ENCODE measurements around the gene PIM2.

PIM2 gene

GRCh38 chrX:48919360-48919841 is 577 bp upstream of the PIM2 start:
- Histone ChIP-seq H3K27me3 (no peaks in the 10 kb centered on the region), H3K4me3 (ENCODE audit: low read depth, low read length) (peak overlapping the region; percentile 56), H3K9me3 (no peaks in the 10 kb centered on the region), H3K36me3 (no peaks in the 10 kb centered on the region; the same call in 1 of the 2 replicates), H3K4me1 (no peaks in the 10 kb centered on the region)
- TF ChIP-seq, protein P1, sequence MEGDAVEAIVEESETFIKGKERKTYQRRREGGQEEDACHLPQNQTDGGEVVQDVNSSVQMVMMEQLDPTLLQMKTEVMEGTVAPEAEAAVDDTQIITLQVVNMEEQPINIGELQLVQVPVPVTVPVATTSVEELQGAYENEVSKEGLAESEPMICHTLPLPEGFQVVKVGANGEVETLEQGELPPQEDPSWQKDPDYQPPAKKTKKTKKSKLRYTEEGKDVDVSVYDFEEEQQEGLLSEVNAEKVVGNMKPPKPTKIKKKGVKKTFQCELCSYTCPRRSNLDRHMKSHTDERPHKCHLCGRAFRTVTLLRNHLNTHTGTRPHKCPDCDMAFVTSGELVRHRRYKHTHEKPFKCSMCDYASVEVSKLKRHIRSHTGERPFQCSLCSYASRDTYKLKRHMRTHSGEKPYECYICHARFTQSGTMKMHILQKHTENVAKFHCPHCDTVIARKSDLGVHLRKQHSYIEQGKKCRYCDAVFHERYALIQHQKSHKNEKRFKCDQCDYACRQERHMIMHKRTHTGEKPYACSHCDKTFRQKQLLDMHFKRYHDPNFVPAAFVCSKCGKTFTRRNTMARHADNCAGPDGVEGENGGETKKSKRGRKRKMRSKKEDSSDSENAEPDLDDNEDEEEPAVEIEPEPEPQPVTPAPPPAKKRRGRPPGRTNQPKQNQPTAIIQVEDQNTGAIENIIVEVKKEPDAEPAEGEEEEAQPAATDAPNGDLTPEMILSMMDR (IDR thresholded peaks at IDR 0.05; ENCODE audit: low read depth, low read length), result no peak
- DNase-seq, result no peak

DNA sequence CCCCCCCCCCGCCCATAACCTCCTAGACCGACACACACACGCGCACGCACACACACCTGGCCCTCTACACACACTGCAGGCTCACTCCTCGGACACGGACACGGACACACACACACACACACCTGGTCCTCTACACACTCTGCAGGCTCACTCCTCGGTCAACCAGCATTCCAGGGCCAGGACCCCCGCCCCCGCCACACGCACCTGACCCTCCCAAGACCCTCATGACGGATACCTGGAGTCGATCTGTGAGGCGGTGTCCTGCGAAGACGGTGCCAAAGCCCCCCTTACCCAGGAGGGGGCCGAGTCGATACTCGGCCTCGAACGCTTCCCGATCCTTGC is 552 bp downstream of the PIM2 start:
- H3K27me3 ChIP-seq, result no peaks in the 10 kb centered on the region
- no peaks in the 10 kb centered on the region for H3K4me1 ChIP-seq
- TF ChIP-seq, protein P1 (IDR thresholded peaks at IDR 0.05; ENCODE audit: low read depth, low read length), result no peak
- H3K36me3 ChIP-seq, result no peaks in the 10 kb centered on the region; the same call in 1 of the 2 replicates
- H3K4me3 ChIP-seq (ENCODE audit: low read depth, low read length), result peak overlapping the region; percentile 69
- DNase-seq, result no peak
- H3K9me3 ChIP-seq, result no peaks in the 10 kb centered on the region

DNA sequence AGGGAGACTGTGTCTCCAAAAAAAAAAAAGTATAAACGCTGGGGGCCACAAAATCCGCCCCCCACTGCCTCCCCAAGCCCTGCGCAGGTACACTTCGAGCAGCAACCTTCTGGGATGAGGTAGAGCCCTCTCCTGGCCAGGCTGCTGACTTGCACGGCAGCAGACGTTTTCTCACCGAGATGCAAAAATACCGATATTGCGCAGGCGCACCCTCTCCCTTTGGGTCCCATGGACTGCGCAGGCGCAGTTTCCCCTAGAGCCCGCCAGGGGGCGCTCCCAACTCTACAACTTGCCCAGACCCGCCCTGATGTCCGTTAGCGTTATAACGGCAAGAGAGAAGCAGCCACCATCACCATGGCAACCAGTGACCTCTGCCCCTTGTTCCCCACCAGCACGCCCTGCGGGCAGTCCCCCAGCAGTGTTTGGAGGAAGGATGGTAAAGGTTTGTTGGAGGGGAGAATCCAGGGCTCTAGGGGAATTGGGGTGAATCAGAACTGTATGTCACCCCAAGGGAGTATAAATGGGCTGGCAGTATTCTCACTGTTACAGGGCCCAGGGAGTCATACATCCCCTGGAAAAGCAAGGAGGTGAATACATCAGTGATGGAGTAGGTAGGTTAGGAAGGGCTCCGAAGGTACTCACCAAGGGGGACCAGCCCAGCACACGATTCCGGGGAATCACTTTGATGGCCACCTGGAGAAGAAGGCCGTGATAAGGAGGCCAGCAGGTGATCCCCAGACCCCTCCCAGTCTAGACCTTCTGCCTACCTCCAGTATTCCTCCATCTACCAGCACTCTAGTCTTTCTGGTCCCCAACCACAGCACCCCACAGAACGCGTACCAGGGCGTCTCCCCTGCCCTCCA is 1.5 kb downstream of the PIM2 start:
- peak; percentile 84 for DNase-seq
- H3K9me3 ChIP-seq, result no peaks in the 10 kb centered on the region
- no peaks in the 10 kb centered on the region for H3K4me1 ChIP-seq
- TF ChIP-seq, protein P1 (IDR thresholded peaks at IDR 0.05; ENCODE audit: low read depth, low read length), result peak; percentile 83
- no peaks in the 10 kb centered on the region for H3K27me3 ChIP-seq
- peak overlapping the region; percentile 69 for H3K4me3 ChIP-seq (ENCODE audit: low read depth, low read length)
- H3K36me3 ChIP-seq, result no peaks in the 10 kb centered on the region

- no peak overlapping the region for H3K4me3 ChIP-seq (ENCODE audit: low read depth, low read length)
- DNase-seq, result no peak
- H3K27me3 ChIP-seq, result no peaks in the 10 kb centered on the region
- no peaks in the 10 kb centered on the region for H3K4me1 ChIP-seq
- TF ChIP-seq, protein P1 (IDR thresholded peaks at IDR 0.05; ENCODE audit: low read depth, low read length), result no peak
- H3K9me3 ChIP-seq, result no peaks in the 10 kb centered on the region
- H3K36me3 ChIP-seq, result no peaks in the 10 kb centered on the region
Measured at GRCh38 chrX:48914593-48915493, 4.0 kb downstream of the PIM2 start.

GRCh38 chrX:48913605-48914366 is 5.0 kb downstream of the PIM2 start:
- no peak for DNase-seq
- TF ChIP-seq, protein P1 (IDR thresholded peaks at IDR 0.05; ENCODE audit: low read depth, low read length), result no peak
- Histone ChIP-seq H3K36me3 (no peaks in the 10 kb centered on the region), H3K4me3 (ENCODE audit: low read depth, low read length) (no peak overlapping the region), H3K4me1 (no peaks in the 10 kb centered on the region), H3K27me3 (no peaks in the 10 kb centered on the region), H3K9me3 (no peaks in the 10 kb centered on the region)
